GM12875 (cell line): ENCODE data around the gene ZNF239.
"Not testable (repeated sequence)": the region's sequence is repeated elsewhere in the genome, so short reads cannot be mapped to it uniquely, and the experiment has no call there.

Experiments
- H3K4me3 ChIP-seq: one replicate; pipeline ENCODE4 v1.5.1; 2011; ENCODE audit warnings: low read depth, low read length, control low read depth
- TF ChIP-seq, protein P1 (sequence below): IDR thresholded peaks from 2 replicates; pipeline ENCODE4 v1.5.1; 2011; ENCODE audit warnings: low read depth, mild to moderate bottlenecking, control low read depth, inconsistent platforms, low read length, moderate library complexity, borderline replicate concordance; ENCODE audit not compliant: insufficient read depth

ZNF239 gene

DNA sequence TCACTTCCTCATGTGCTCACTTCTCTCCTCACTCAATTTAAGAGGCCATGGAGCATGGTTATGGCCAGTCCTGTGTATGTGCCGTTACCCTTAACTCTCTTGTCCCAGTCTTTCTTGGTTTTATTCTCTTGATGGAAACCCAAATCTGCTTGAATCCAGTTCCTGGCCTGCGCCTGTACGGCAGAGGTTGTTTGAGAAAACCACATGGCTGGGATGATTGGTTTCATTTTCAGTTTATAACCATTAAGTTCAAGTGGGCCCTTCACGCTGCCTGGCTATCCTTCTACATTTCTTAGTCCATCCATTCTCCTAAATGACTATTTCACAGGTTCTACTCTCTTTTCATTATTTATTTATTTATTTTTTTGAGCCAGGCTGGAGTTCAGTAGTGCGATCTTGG lies 1.6 kb upstream of the ZNF239 start:
- TF ChIP-seq, protein P1, sequence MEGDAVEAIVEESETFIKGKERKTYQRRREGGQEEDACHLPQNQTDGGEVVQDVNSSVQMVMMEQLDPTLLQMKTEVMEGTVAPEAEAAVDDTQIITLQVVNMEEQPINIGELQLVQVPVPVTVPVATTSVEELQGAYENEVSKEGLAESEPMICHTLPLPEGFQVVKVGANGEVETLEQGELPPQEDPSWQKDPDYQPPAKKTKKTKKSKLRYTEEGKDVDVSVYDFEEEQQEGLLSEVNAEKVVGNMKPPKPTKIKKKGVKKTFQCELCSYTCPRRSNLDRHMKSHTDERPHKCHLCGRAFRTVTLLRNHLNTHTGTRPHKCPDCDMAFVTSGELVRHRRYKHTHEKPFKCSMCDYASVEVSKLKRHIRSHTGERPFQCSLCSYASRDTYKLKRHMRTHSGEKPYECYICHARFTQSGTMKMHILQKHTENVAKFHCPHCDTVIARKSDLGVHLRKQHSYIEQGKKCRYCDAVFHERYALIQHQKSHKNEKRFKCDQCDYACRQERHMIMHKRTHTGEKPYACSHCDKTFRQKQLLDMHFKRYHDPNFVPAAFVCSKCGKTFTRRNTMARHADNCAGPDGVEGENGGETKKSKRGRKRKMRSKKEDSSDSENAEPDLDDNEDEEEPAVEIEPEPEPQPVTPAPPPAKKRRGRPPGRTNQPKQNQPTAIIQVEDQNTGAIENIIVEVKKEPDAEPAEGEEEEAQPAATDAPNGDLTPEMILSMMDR = no peak
- no peak overlapping the region for H3K4me3 ChIP-seq

DNA sequence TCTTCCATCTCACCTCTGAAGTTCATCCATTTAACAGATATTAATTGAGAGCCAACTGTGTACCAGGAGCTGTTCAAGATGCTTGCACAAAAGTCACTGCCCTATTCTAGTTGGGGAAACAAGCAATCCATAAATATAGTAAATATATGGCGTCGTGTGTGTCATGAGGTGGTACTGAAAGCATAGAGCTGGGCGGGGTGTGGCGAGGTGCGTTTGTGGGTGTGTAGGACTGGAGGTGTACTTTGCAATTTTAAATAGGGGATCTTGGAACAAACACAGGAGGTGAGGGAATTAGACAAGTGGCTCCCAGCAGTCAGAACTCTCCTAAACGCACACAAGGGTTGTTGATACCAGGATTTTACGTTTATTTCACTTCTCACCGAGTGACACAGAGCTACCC lies 490 bp upstream of the ZNF239 start:
- H3K4me3 ChIP-seq = no peak overlapping the region
- TF ChIP-seq, protein P1 = no peak

DNA sequence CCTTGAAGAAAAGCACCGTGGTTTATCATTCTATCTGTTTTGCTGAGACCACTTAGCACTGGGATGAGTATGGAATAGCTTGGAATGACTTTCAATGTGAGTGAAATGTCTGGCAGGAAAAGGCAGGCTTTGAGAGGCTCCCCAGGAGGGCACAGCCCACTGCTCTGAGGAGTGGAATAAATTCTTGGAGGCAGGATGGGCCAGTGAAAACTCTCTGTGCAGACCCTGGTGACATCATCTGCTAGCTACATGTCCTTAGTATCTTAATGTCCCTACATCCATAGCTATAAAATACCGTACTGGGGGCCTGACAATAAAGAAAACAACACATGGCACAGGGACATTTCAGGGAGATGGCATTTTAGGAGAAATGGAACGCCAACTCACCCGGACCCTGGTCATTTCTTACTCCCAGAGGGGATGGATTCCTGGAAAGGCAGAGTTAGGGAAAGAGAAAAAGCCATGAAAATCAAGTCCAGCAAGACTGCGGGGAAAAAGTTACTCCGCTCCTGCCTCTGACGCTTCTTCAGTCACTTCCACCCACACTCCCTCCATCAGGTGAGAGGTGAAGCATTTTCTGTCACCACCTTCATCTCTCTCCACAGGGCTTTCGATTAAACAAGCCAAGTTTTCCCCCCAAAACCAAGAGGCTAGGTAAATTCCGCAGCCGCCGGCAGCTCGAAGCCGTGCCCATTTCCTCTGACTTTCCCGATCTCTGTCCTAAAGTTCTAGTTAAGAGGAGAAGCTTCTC lies 991 bp downstream of the ZNF239 start:
- TF ChIP-seq, protein P1 = no peak
- H3K4me3 ChIP-seq = no peak overlapping the region

DNA sequence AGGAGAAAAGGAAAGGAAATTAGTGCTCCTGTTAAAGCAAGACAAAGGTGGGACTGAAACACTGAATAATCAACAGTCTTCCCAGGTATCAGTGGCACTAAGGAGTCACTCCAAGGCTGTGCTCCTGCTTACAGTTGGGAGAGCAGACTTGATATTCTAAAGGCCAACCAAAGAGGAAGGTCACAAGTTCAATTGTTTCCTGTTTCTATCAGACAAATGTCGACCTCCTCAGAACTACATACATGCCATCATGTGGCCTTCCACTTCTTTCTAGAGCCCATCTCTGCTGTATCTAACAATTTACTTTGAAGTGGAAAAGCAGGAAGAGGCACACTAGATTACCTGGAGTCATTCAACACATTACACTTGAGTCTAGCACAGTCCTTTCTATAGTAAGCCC lies 3.4 kb downstream of the ZNF239 start:
- H3K4me3 ChIP-seq = no peak overlapping the region
- TF ChIP-seq, protein P1 = no peak

DNA sequence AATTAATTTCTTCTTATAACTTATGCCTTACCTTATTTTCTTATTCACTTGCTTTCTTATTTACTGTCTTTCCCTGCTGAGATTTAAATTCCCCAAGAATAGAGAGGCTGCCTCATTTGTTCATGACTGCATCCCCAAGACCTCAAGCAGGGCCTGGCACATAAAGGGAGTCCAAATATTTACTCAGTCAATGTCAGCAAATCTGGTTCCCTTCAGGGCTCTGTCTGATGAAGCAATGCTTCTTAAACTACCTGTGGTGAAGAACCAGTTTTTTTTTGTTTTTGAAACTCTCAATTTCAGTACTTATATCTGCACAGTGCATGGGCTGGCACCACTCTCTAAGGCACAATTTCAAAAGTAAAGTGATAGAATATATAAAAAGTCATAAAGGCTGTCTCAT lies 4.7 kb downstream of the ZNF239 start:
- TF ChIP-seq, protein P1 = no peak
- no peak overlapping the region for H3K4me3 ChIP-seq

DNA sequence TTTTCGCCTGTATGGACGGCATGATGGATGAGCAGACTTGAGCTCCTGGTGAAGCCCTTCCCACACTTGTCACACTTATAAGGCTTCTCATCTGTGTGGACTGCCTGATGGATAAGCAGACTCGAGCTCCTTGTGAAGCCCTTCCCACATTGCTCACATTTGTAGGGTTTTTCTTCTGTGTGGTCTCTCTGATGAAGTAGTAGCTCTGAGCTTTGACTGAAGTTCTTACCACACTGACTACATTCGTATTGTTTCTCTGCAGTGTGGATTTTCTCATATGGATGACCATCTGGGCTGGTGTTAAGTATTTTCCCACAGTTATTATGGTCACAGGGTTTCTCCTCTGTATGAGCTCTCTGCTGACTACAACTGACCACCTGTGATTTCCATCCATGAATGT lies 17.2 kb downstream of the ZNF239 start:
- H3K4me3 ChIP-seq = no peak overlapping the region
- TF ChIP-seq, protein P1 = no peak

DNA sequence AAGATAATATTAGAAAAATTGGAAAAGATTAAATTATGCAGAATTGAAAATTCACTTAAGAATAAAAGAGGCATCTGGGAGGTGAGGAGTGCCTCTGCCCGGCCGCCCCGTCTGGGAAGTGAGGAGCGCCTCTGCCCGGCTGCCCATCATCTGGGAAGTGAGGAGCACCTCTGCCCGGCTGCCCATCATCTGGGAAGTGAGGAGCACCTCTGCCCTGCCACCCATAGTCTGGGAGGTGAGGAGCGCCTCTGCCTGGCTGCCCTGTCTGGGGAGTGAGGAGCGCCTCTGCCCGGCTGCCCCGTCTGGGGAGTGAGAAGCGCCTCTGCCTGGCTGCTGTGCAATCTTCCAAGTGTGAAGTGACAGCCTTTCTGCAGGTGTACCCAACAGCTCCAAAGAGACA lies 30.7 kb downstream of the ZNF239 start:
- H3K4me3 ChIP-seq = not testable (repeated sequence)
